GM12878 (cell line): ENCODE measurements around the gene KIAA1328. TPM values are rescaled to one million over a fixed set of nuclear protein-coding genes. Genes with fewer than 3 reads are reported as not detected.

Experiments
- ATAC-seq: fragments of 200-7000 bp; cut with Tn5 transposase; 3 replicates; pipeline ENCODE4 v1.9.1; 2020; ENCODE audit warnings: mild to moderate bottlenecking, moderate library complexity
- BruUV-seq: library from RNA; stranded (reverse); fragments of 400-500 nt; replicated peaks from 2 replicates; lab custom pipeline; 2021; lab: Mats Ljungman, UMichigan
- CTCF ChIA-PET: fragments of 300-600 bp; sonication (Branson Sonifier 250); formaldehyde crosslinking; extraction: SDS; loops from one replicate; lab custom pipeline; 2021; ENCODE audit warnings: inconsistent platforms; lab: Yijun Ruan, JAX
- POLR2A ChIA-PET: fragments of 350-600 bp; formaldehyde crosslinking; extraction: SDS; loops from one replicate; lab custom pipeline; 2021; ENCODE audit warnings: inconsistent platforms; lab: Charles Lee
- RAD21 ChIA-PET: fragments of 300-600 bp; sonication (Branson Sonifier 250); formaldehyde crosslinking; loops from one replicate; lab custom pipeline; 2023; ENCODE audit warnings: antibody characterized with exemption; ENCODE audit not compliant: unreplicated experiment; lab: Charles Lee
- SMC1A ChIA-PET: fragments of 300-600 bp; sonication (Branson Sonifier 250); formaldehyde crosslinking; loops from one replicate; lab custom pipeline; 2023; ENCODE audit not compliant: unreplicated experiment, uncharacterized antibody; lab: Charles Lee
- DNase-seq: peaks from one replicate; pipeline ENCODE4 v3.0.0-alpha.2; 2011; ENCODE audit warnings: low read depth, low spot score
- FAIRE-seq: peaks from 3 replicates; lab custom pipeline; 2011; peaks lifted over from hg19 to GRCh38; lab: Jason Lieb, UNC
- H2AFZ ChIP-seq: 2 replicates; pipeline ENCODE4 v1.6.0; 2011; ENCODE audit warnings: low read depth, low read length, control low read depth; ENCODE audit not compliant: control insufficient read depth
- H3K27ac ChIP-seq: 2 replicates; pipeline ENCODE4 v1.5.1; 2011; ENCODE audit warnings: control low read depth; ENCODE audit not compliant: control insufficient read depth, insufficient read depth
- H3K27me3 ChIP-seq, 2 experiments: replicated peaks in 1 of 2; 2 replicates each; pipeline versions ENCODE4 v1.6.0 to v1.6.1; 2011; ENCODE audit warnings: low read length in 1 of 2; ENCODE audit not compliant: control insufficient read depth in 2 of 2, insufficient read depth in 2 of 2
- H3K36me3 ChIP-seq, 2 experiments: 2 replicates each; pipeline ENCODE4 v1.5.1; 2011; ENCODE audit warnings: low read length in 1 of 2; ENCODE audit not compliant: control insufficient read depth in 2 of 2, insufficient read depth in 2 of 2
- H3K4me1 ChIP-seq: 2 replicates; pipeline ENCODE4 v1.6.1; 2011; ENCODE audit warnings: mild to moderate bottlenecking, low read length, moderate library complexity, mixed read lengths; ENCODE audit not compliant: control insufficient read depth, insufficient read depth
- H3K4me2 ChIP-seq: 2 replicates; pipeline ENCODE4 v1.6.0; 2011; ENCODE audit warnings: control low read depth; ENCODE audit not compliant: control insufficient read depth, insufficient read depth
- H3K4me3 ChIP-seq: fragments of 200-600 bp; sonication (generic); 2 replicates; pipeline ENCODE4 v1.5.1; 2016
- H3K79me2 ChIP-seq: 2 replicates; pipeline ENCODE4 v1.6.0; 2011; ENCODE audit warnings: low read length; ENCODE audit not compliant: control insufficient read depth, insufficient read depth
- H3K9ac ChIP-seq: 2 replicates; pipeline ENCODE4 v1.8.0; 2011; ENCODE audit warnings: low read length, control low read depth, mixed read lengths; ENCODE audit not compliant: control insufficient read depth, insufficient read depth
- H3K9me3 ChIP-seq: replicated peaks from 3 replicates; pipeline ENCODE4 v1.5.1; 2011; ENCODE audit warnings: mild to moderate bottlenecking, low read length; ENCODE audit not compliant: control insufficient read depth, insufficient read depth
- H4K20me1 ChIP-seq: 2 replicates; pipeline ENCODE4 v1.6.0; 2011; ENCODE audit not compliant: control insufficient read depth, insufficient read depth
- CEBPB ChIP-seq, 2 experiments: fragments of 150-350 bp in 1 of 2; IDR thresholded peaks; 2 replicates each; pipeline ENCODE4 v1.6.1; 2012 to 2014; ENCODE audit warnings: low read depth in 2 of 2, low read length in 2 of 2, borderline replicate concordance in 1 of 2, inconsistent platforms in 1 of 2
- CTCF ChIP-seq, 3 experiments: IDR thresholded peaks in 2 of 3; conservative IDR thresholded peaks in 1 of 3; 2 replicates each; pipeline ENCODE4 v1.5.1; 2011; ENCODE audit warnings: low read depth in 3 of 3, low read length in 3 of 3, mild to moderate bottlenecking in 3 of 3, control low read depth in 2 of 3, moderate library complexity in 2 of 3, inconsistent platforms in 1 of 3, mixed read lengths in 1 of 3; ENCODE audit not compliant: control insufficient read depth in 2 of 3, insufficient read depth in 1 of 3; ENCODE audit errors: extremely low read depth in 1 of 3
- NR2C2 ChIP-seq: IDR thresholded peaks from 2 replicates; pipeline ENCODE4 v1.6.1; 2011; ENCODE audit warnings: borderline replicate concordance, low read depth; ENCODE audit not compliant: control insufficient read depth, insufficient read length
- POLR2A ChIP-seq: IDR thresholded peaks from 2 replicates; pipeline ENCODE4 v1.6.1; 2011; ENCODE audit warnings: low read depth, mild to moderate bottlenecking, low read length
- SRF ChIP-seq, 2 experiments: IDR thresholded peaks; 2 replicates each; pipeline ENCODE4 v1.6.1; 2011; ENCODE audit warnings: low read depth in 2 of 2, low read length in 2 of 2, mild to moderate bottlenecking in 1 of 2, moderate library complexity in 1 of 2
- SUPT20H ChIP-seq: IDR thresholded peaks from 2 replicates; pipeline ENCODE4 v1.6.1; 2011; ENCODE audit warnings: low read depth, mild to moderate bottlenecking, low read length, moderate library complexity, borderline replicate concordance; ENCODE audit not compliant: control insufficient read depth
- ZNF622 ChIP-seq: fragments of 450-650 bp; IDR thresholded peaks from 2 replicates; pipeline ENCODE4 v1.6.1; 2017; ENCODE audit warnings: mild to moderate bottlenecking, inconsistent platforms
- WGBS: methylation state at CpG from one replicate; pipeline ENCODE4 v1.1.6; 2016; ENCODE audit warnings: low lambda C conversion rate; ENCODE audit not compliant: insufficient replicate concordance, insufficient coverage; ENCODE audit errors: missing lambda C conversion rate; 5-methylcytosine and 5-hydroxymethylcytosine counted together
- in situ Hi-C: fragments of 300-500 bp; cut with MboI; formaldehyde crosslinking; loops from 9 replicates; pipeline ENCODE4 v1.14.3; 2018; ENCODE audit warnings: mixed read lengths
- intact Hi-C: fragments of 100-400 bp; cut with micrococcal nuclease; formaldehyde crosslinking; loops from one replicate; pipeline ENCODE4 v1.14.2; 2022; ENCODE audit not compliant: unreplicated experiment
- polyA plus RNA-seq, 11 experiments: library from polyadenylated mRNA; depleted of rRNA in 4 of 11; unstranded in 6 of 11; stranded (reverse) in 5 of 11; fragments of >200 nt; fragmentation: Nextera tagmentation in 4 of 11; fragmentation: Illumina TruSeq in 1 of 11; extraction: Ambion mirVana in 4 of 11; extraction: Trizol in 1 of 11; gene quantifications; 1 replicate in 1 of 11; 2 replicates in 10 of 11; pipeline versions ENCODE4 v1.2.1 to v1.2.3, GENCODE V29; 2011 to 2016; ENCODE audit warnings: inconsistent platforms in 2 of 11, missing spikeins in 2 of 11, low read depth in 1 of 11
- total RNA-seq, 4 experiments: library from RNA; depleted of rRNA in 3 of 4; stranded (reverse); fragments of >200 nt in 3 of 4; fragmentation: Illumina TruSeq in 1 of 4; extraction: Trizol in 1 of 4; gene quantifications; 2 replicates each; pipeline versions ENCODE4 v1.2.1 to v1.2.3, GENCODE V29; 2013 to 2021

KIAA1328 gene
- total and polyA plus RNA-seq, 10 of the 15 experiments (the other 5 are each of a cell fraction or from before 2014, with no cell fraction given): 3.1 to 7.1 (median 4.6) TPM

- no peak for TF ChIP-seq POLR2A
- no peak for TF ChIP-seq SRF (IDR thresholded peaks at IDR 0.05; ENCODE audit: low read depth in 2 of 2, low read length in 2 of 2)
- no peak for TF ChIP-seq NR2C2
- TF ChIP-seq CEBPB (IDR thresholded peaks at IDR 0.05; ENCODE audit: borderline replicate concordance in 1 of 2, low read depth in 2 of 2, low read length in 2 of 2): no peak
- TF ChIP-seq CTCF (IDR thresholded peaks at IDR 0.05 in 2 of 3, conservative IDR thresholded peaks at IDR 0.05 in 1 of 3; ENCODE audit: control insufficient read depth in 2 of 3, extremely low read depth in 1 of 3, insufficient read depth in 1 of 3, low read depth in 3 of 3, low read length in 3 of 3): no peak
- TF ChIP-seq SUPT20H: no peak
- no peak for TF ChIP-seq ZNF622
- BruUV-seq: no TSS peak
- Histone ChIP-seq H3K27me3 (no peaks in the 10 kb centered on the region), H3K9me3 (no peaks in the 10 kb centered on the region), H3K79me2 (no peaks in the 10 kb centered on the region), H4K20me1 (no peaks in the 10 kb centered on the region), H3K4me1 (no peaks in the 10 kb centered on the region), H3K9ac (no peak overlapping the region), H3K36me3 (no peaks in the 10 kb centered on the region; a peak in 1 of 4 replicates), H3K27ac (no peak overlapping the region), H3K4me3 (no peak overlapping the region), H3K4me2 (no peak overlapping the region), H2AFZ (no peak overlapping the region)
- no peak for ATAC-seq
- no peak for DNase-seq
- CTCF ChIA-PET: no interaction called here
- no peak for FAIRE-seq
- intact Hi-C loops (no loop called here), in situ Hi-C loops (no loop called here)
- SMC1A ChIA-PET: interaction anchor here (0.8 kb wide), 1 partner anchor 93 kb away, joined by 3 read pairs; no protein-coding TSS in a partner anchor
- WGBS: 95% methylated on average over 2 of the region's 2 CpGs
- RAD21 ChIA-PET: no interaction called here
- POLR2A ChIA-PET: interaction anchor here (0.6 kb wide), 1 partner anchor 784 kb away, joined by 4 read pairs; no protein-coding TSS in a partner anchor
Observed at GRCh38 chr18:36780748-36781147, 48.2 kb upstream of the KIAA1328 start.
